Measurements from ENCODE around the gene AUNIP. TPM values are rescaled to one million over a fixed set of nuclear protein-coding genes. Genes with fewer than 3 reads are reported as not detected.

Gene AUNIP
- total RNA-seq, 4 donors from 2014 or later = 1.3 to 5.4 (median 2.5) TPM

DNA sequence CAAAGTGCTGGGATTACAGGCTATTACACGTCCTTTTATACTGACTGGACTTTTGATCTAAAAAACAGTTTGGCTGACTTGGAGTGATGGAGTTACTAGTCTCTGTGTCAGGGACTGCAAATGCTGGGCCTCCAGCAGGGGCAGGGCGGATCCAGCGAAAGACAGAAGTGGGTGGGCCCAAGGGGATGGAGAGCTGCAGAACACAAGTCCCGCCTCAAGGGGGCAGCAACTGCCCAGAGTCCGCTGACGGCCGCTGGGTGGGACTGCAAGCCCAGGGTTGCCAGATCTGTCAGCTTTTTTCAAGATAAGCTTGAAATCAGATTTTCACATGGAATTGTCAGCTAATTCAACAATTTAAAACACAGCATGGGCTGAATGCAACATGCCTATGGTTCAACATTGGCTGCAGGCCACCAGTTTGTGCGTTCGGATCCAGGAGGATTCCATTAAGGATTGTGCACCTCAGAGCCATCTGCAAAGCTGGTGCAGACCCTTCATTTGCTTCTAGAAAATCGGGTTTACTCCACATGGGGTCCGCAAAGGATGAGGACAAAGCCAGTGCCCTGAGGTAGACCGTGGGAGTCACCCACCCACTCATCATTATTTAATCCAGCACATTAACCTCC is 36.2 kb upstream of the AUNIP start:
- TF ChIP-seq, protein P1, sequence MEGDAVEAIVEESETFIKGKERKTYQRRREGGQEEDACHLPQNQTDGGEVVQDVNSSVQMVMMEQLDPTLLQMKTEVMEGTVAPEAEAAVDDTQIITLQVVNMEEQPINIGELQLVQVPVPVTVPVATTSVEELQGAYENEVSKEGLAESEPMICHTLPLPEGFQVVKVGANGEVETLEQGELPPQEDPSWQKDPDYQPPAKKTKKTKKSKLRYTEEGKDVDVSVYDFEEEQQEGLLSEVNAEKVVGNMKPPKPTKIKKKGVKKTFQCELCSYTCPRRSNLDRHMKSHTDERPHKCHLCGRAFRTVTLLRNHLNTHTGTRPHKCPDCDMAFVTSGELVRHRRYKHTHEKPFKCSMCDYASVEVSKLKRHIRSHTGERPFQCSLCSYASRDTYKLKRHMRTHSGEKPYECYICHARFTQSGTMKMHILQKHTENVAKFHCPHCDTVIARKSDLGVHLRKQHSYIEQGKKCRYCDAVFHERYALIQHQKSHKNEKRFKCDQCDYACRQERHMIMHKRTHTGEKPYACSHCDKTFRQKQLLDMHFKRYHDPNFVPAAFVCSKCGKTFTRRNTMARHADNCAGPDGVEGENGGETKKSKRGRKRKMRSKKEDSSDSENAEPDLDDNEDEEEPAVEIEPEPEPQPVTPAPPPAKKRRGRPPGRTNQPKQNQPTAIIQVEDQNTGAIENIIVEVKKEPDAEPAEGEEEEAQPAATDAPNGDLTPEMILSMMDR (IDR thresholded peaks at IDR 0.05) = peak; percentile 93 to 99 (median 99)
- no peak for TF ChIP-seq POLR2A (IDR thresholded peaks at IDR 0.05)
- H3K27me3 ChIP-seq = no peaks in the 10 kb centered on the region
- H3K4me1 ChIP-seq = peaks cover 20 to 64% (median 29%) of the 10 kb centered on the region in 3 donors
- no peaks in the 10 kb centered on the region for H3K9me3 ChIP-seq
- peak overlapping the region in 1 of 4 donors; percentile 43 for H3K27ac ChIP-seq
- peaks cover 0 to 13% (median 0%) of the 10 kb centered on the region in 3 donors for H3K36me3 ChIP-seq
- H3K4me3 ChIP-seq = no peak overlapping the region
- peak; percentile 55 for DNase-seq
- WGBS, 2 donors = 7 to 28% methylated on average over 9 to 11 of the region's 12 CpGs
- intact Hi-C loops (cut with DNase I) = loop anchor here (1.0 kb wide), 1 partner anchor 103 kb away; the partner anchor contains the start of gene PAFAH2

DNA sequence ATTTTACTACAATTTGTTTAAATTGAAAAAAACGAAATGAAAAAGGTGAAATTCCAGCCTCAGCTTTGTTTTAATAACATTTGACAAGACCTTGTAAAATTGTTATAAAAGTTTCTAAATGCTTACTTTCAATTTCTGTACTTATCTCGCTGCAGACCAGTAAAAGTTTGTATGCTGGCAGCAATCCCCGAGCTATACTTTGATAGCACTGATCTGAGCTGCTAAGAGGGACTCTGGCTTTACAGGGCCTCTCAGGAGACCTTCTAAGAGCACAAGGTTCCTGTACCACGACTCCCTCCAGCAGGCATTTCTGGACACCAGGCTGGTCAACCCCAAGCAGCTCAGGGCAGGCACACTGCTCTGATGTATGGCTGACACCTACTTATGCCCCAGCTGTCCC is 33.9 kb upstream of the AUNIP start:
- intact Hi-C loops (cut with DNase I) = no loop called here
- Histone ChIP-seq H3K9me3 (no peaks in the 10 kb centered on the region), H3K4me1 (peaks cover 25 to 64% (median 33%) of the 10 kb centered on the region in 3 donors), H3K4me3 (no peak overlapping the region), H3K27ac (peak overlapping the region in 3 of 4 donors; percentile 31 to 87 (median 87)), H3K36me3 (peaks cover 0 to 5% (median 0%) of the 10 kb centered on the region in 3 donors), H3K27me3 (no peaks in the 10 kb centered on the region)
- WGBS, 2 donors = 63 to 83% methylated on average over 4 of the region's 4 CpGs
- TF ChIP-seq, protein P1 (IDR thresholded peaks at IDR 0.05) = no peak
- no peak for TF ChIP-seq POLR2A (IDR thresholded peaks at IDR 0.05)
- no peak for DNase-seq

DNA sequence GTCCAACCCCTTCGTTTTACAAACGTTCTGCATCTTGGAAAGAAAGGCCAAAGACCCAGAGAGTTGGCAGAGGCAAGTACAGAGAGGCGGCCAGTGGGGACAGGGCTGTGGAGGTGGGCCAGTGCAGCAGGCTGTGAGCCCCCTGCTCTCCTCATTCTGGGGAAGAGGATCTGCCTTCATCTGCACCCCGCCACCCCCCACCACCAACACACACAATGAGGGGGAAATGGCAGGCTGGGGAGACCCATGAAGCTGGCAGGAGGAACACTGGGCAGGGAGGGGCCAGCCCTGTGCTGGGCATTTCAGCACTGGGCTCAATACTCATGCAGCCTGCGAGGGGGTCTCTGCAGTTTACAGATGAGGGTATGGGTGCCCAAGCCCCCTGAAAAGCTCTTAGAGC is 32.3 kb upstream of the AUNIP start:
- H3K4me3 ChIP-seq = no peak overlapping the region
- 67 to 84% methylated on average over 3 of the region's 5 CpGs for WGBS, 2 donors

DNA sequence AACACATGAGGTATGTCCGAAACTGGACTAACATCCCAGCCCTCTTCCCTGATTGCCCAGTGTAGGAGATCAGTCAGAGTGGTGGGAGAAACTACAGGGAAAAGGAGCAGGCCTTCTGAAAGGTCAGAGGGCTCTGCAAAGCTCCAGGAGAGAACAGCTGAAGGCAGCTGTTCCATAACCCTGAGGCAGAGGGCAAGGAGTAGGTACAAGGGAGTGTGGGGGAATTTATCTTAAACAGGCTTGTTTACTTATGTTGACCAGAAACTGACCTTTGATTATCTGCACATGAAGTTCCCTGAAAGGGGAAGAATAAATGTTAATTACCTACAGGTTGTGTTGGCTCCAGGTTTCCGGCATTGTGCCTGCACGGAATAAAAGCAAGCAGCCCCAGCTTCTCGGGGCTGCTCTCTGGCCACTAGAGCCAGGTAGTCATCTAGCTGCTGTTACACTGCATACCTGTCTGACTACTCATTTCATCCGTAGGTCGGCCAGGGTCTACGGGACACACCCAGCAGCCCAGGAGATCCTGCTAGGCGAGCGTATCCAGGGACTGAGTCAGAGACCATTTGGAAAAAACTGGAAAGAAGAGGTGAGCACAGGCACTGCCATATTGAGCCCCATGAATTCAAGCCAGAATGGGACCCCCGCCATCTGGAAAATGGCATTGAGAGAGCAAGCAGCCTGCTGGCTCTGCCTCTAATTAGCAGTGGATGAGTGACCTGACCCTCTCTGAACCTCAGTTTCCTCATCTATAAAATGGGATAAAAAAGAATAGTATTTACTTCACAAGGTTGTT is 31.2 kb upstream of the AUNIP start:
- TF ChIP-seq POLR2A (IDR thresholded peaks at IDR 0.05) = peak in 1 of 4 donors; percentile 17
- TF ChIP-seq, protein P1 (IDR thresholded peaks at IDR 0.05) = no peak
- WGBS, 2 donors = 52 to 65% methylated on average over 4 to 10 of the region's 10 CpGs

More for the DNA sequence above, 32.3 kb upstream of the AUNIP start:
- intact Hi-C loops (cut with DNase I) = no loop called here
- Histone ChIP-seq H3K36me3 (no peaks in the 10 kb centered on the region), H3K4me1 (peaks cover 25 to 64% (median 33%) of the 10 kb centered on the region in 3 donors), H3K9me3 (no peaks in the 10 kb centered on the region), H3K27me3 (no peaks in the 10 kb centered on the region), H3K27ac (peak overlapping the region; percentile 35 to 87 (median 72))
- TF ChIP-seq, protein P1 (IDR thresholded peaks at IDR 0.05) = no peak
- TF ChIP-seq POLR2A (IDR thresholded peaks at IDR 0.05) = no peak
- no peak for DNase-seq

DNA sequence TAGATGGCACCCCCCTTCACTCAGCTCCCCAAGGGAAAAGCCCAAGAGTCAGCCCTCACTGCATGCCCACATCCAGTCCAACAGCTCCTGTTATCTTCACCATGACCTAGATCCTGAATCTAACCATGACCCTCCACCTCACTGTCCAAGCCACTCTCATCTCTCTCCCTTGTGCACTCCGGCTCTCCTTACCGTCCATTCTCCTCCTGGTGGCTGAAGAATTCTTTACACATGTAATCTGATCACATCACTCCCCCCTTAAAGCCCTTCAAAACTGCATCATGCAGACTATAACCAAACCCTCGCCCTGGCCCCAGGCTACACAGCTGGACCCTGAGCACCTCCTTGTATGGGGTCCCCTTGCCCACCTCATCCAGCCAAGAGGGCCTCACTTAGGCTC is 30.2 kb upstream of the AUNIP start:
- Histone ChIP-seq H3K4me1 (peaks cover 22 to 48% (median 24%) of the 10 kb centered on the region in 3 donors), H3K27me3 (no peaks in the 10 kb centered on the region), H3K4me3 (no peak overlapping the region), H3K9me3 (no peaks in the 10 kb centered on the region), H3K36me3 (no peaks in the 10 kb centered on the region), H3K27ac (peak overlapping the region in 3 of 4 donors; percentile 71 to 87 (median 74))
- WGBS, 2 donors = 88% methylated on average over 3 of the region's 3 CpGs
- TF ChIP-seq, protein P1 (IDR thresholded peaks at IDR 0.05) = peak in 1 of 6 experiments; percentile 22
- no peak for TF ChIP-seq POLR2A (IDR thresholded peaks at IDR 0.05)
- intact Hi-C loops (cut with DNase I) = no loop called here
- DNase-seq = no peak

More for the DNA sequence above, 31.2 kb upstream of the AUNIP start:
- Histone ChIP-seq H3K27ac (peak overlapping the region; percentile 71 to 87 (median 76)), H3K36me3 (no peaks in the 10 kb centered on the region), H3K9me3 (no peaks in the 10 kb centered on the region), H3K27me3 (no peaks in the 10 kb centered on the region), H3K4me3 (no peak overlapping the region), H3K4me1 (peaks cover 22 to 55% (median 24%) of the 10 kb centered on the region in 3 donors)
- intact Hi-C loops (cut with DNase I) = no loop called here
- no peak for DNase-seq
